SU-DHL-6 (cell line): ENCODE measurements around the gene PRKCA.

Experiments
- H2AFZ ChIP-seq: fragments of 200-600 bp; sonication (generic); 2 replicates; pipeline ENCODE4 v1.6.1; 2014; ENCODE audit warnings: low read depth, mild to moderate bottlenecking, moderate library complexity, mixed read lengths, antibody characterized with exemption, low read length; ENCODE audit not compliant: severe bottlenecking
- H3F3A ChIP-seq: fragments of 200-600 bp; shearing (Covaris generic); 2 replicates; pipeline ENCODE4 v1.6.0; 2016; ENCODE audit warnings: antibody characterized with exemption, mild to moderate bottlenecking; ENCODE audit not compliant: insufficient read depth
- H3K27ac ChIP-seq: fragments of 200-600 bp; sonication (generic); 2 replicates; pipeline ENCODE4 v1.5.1; 2016; ENCODE audit warnings: low read depth, mild to moderate bottlenecking, low read length, moderate library complexity, mixed read lengths
- H3K27me3 ChIP-seq: fragments of 200-600 bp; sonication (generic), shearing (Covaris generic); 2 replicates; pipeline ENCODE4 v1.6.0; 2014; ENCODE audit warnings: mild to moderate bottlenecking, low read length
- H3K36me3 ChIP-seq: fragments of 200-600 bp; sonication (generic); 2 replicates; pipeline ENCODE4 v1.6.1; 2014; ENCODE audit warnings: mild to moderate bottlenecking, low read length, mixed read lengths
- H3K4me2 ChIP-seq: fragments of 300-600, 200-600 bp; shearing (Covaris generic), sonication (generic); 2 replicates; pipeline ENCODE4 v1.6.0; 2014; ENCODE audit warnings: low read length, low read depth, mild to moderate bottlenecking; ENCODE audit not compliant: poor library complexity, severe bottlenecking
- H3K4me3 ChIP-seq: fragments of 200-600 bp; sonication (generic); 2 replicates; pipeline ENCODE4 v1.5.1; 2014; ENCODE audit warnings: antibody characterized with exemption, low read length, mild to moderate bottlenecking, mixed read lengths; ENCODE audit not compliant: insufficient read depth, poor library complexity, severe bottlenecking
- H3K79me2 ChIP-seq: fragments of 200-600 bp; sonication (generic); 2 replicates; pipeline ENCODE4 v1.6.1; 2014; ENCODE audit warnings: mild to moderate bottlenecking, low read length, moderate library complexity; ENCODE audit not compliant: insufficient read depth
- H3K9ac ChIP-seq: fragments of 200-600 bp; sonication (generic); 2 replicates; pipeline ENCODE4 v1.7.0; 2014; ENCODE audit warnings: mild to moderate bottlenecking, low read length
- H3K9me2 ChIP-seq: fragments of 200-600 bp; sonication (generic); replicated peaks from 2 replicates; pipeline ENCODE4 v1.6.1; 2014; ENCODE audit warnings: low read length; ENCODE audit not compliant: insufficient read depth
- H3K9me3 ChIP-seq: fragments of 200-600 bp; sonication (generic); 2 replicates; pipeline ENCODE4 v1.6.1; 2014; ENCODE audit warnings: low read length, mixed read lengths; ENCODE audit not compliant: insufficient read depth
- H4K20me1 ChIP-seq: fragments of 200-600 bp; sonication (generic); 2 replicates; pipeline ENCODE4 v1.6.1; 2014; ENCODE audit warnings: low read depth, mild to moderate bottlenecking, antibody characterized with exemption, low read length, moderate library complexity, mixed read lengths
- CTCF ChIP-seq: fragments of 200-600 bp; sonication (generic); IDR thresholded peaks from one replicate; pipeline ENCODE4 v1.5.1; 2017; ENCODE audit warnings: antibody characterized with exemption, mild to moderate bottlenecking, low read length, moderate library complexity; ENCODE audit not compliant: insufficient read depth, poor library complexity, severe bottlenecking
- EZH2phosphoT487 ChIP-seq: fragments of 200-600 bp; sonication (generic), shearing (Covaris generic); conservative IDR thresholded peaks from 2 replicates; pipeline ENCODE4 v1.6.1; 2018; ENCODE audit warnings: mild to moderate bottlenecking, antibody characterized with exemption, low read length, moderate library complexity, mixed read lengths

The PRKCA gene

GRCh38 chr17:66411520-66411919, 109.1 kb downstream of the PRKCA start:
- Histone ChIP-seq H3K4me3 (no peak overlapping the region), H3K27ac (peak overlapping the region; percentile 96), H3K4me2 (peak overlapping the region; percentile 51), H3K36me3 (no peaks in the 10 kb centered on the region), H4K20me1 (no peaks in the 10 kb centered on the region), H2AFZ (no peak overlapping the region), H3K27me3 (no peaks in the 10 kb centered on the region), H3K9ac (no peak overlapping the region), H3K79me2 (peaks cover 97% of the 10 kb centered on the region), H3K9me2 (no peaks in the 10 kb centered on the region), H3F3A (peaks cover 55% of the 10 kb centered on the region), H3K9me3 (no peaks in the 10 kb centered on the region)
- TF ChIP-seq EZH2phosphoT487 (no peak), CTCF (no peak)

- Histone ChIP-seq H3K9ac (peak overlapping the region; percentile 32), H3K79me2 (peaks cover 97% of the 10 kb centered on the region), H3K4me3 (peak overlapping the region; percentile 6), H4K20me1 (no peaks in the 10 kb centered on the region), H3K27me3 (no peaks in the 10 kb centered on the region), H3K4me2 (peak overlapping the region; percentile 51), H3K27ac (peak overlapping the region; percentile 96), H3K36me3 (no peaks in the 10 kb centered on the region), H3K9me2 (no peaks in the 10 kb centered on the region), H3F3A (peaks cover 41% of the 10 kb centered on the region), H3K9me3 (no peaks in the 10 kb centered on the region), H2AFZ (no peak overlapping the region)
- TF ChIP-seq EZH2phosphoT487 (no peak), CTCF (no peak)
These were observed 110.6 kb downstream of the PRKCA start for GRCh38 chr17:66412857-66413558.

- H3K79me2 ChIP-seq, result peaks cover 97% of the 10 kb centered on the region
These were observed 111.4 kb downstream of the PRKCA start for GRCh38 chr17:66413559-66414520.

More at GRCh38 chr17:66413559-66414520, 111.4 kb downstream of the PRKCA start:
- no peaks in the 10 kb centered on the region for H4K20me1 ChIP-seq
- peak overlapping the region; percentile 51 for H3K4me2 ChIP-seq
- H3K36me3 ChIP-seq, result no peaks in the 10 kb centered on the region
- no peaks in the 10 kb centered on the region for H3K9me2 ChIP-seq
- peak overlapping the region; percentile 6 for H3K4me3 ChIP-seq
- peaks cover 37% of the 10 kb centered on the region for H3F3A ChIP-seq
- peak overlapping the region; percentile 96 for H3K27ac ChIP-seq
- H3K27me3 ChIP-seq, result no peaks in the 10 kb centered on the region
- TF ChIP-seq EZH2phosphoT487 (no peak), CTCF (no peak)
- H3K9me3 ChIP-seq, result no peaks in the 10 kb centered on the region
- H2AFZ ChIP-seq, result no peak overlapping the region
- H3K9ac ChIP-seq, result peak overlapping the region; percentile 32
